ENCODE data around the gene MYO7A.
A peak's percentile ranks its signal among the peaks of the same experiment; 100 is the strongest.

MYO7A gene

GRCh38 chr11:77081381-77081851 lies 46.6 kb upstream of the MYO7A start:
- H3K27ac ChIP-seq (ENCODE audit: low read length) = no peak overlapping the region
- H3K79me2 ChIP-seq (ENCODE audit: insufficient read depth, low read length) = no peaks in the 10 kb centered on the region
- H3K4me2 ChIP-seq (ENCODE audit: insufficient read depth, low read length) = no peak overlapping the region
- no peaks in the 10 kb centered on the region for H3K9me3 ChIP-seq (ENCODE audit: insufficient read depth, low read length, severe bottlenecking)
- no peak overlapping the region for H3K9ac ChIP-seq (ENCODE audit: low read depth, low read length)
- ATAC-seq (ENCODE audit: insufficient read depth, low read depth) = no peak; the same call in 2 of the 3 replicates
- no peak overlapping the region for H3K4me3 ChIP-seq (ENCODE audit: low read depth in 1 of 2, low read length in 2 of 2)
- no peak overlapping the region for H2AFZ ChIP-seq (ENCODE audit: low read depth, low read length)
- no peaks in the 10 kb centered on the region for H3K36me3 ChIP-seq (ENCODE audit: insufficient read depth, low read length)
- H3K27me3 ChIP-seq (ENCODE audit: insufficient read depth, low read length, poor library complexity) = no peaks in the 10 kb centered on the region
- DNase-seq = no peak
- no peak for TF ChIP-seq EZH2 (IDR thresholded peaks at IDR 0.05; ENCODE audit: borderline replicate concordance, low read depth, low read length, severe bottlenecking)
- TF ChIP-seq, protein P1, sequence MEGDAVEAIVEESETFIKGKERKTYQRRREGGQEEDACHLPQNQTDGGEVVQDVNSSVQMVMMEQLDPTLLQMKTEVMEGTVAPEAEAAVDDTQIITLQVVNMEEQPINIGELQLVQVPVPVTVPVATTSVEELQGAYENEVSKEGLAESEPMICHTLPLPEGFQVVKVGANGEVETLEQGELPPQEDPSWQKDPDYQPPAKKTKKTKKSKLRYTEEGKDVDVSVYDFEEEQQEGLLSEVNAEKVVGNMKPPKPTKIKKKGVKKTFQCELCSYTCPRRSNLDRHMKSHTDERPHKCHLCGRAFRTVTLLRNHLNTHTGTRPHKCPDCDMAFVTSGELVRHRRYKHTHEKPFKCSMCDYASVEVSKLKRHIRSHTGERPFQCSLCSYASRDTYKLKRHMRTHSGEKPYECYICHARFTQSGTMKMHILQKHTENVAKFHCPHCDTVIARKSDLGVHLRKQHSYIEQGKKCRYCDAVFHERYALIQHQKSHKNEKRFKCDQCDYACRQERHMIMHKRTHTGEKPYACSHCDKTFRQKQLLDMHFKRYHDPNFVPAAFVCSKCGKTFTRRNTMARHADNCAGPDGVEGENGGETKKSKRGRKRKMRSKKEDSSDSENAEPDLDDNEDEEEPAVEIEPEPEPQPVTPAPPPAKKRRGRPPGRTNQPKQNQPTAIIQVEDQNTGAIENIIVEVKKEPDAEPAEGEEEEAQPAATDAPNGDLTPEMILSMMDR (IDR thresholded peaks at IDR 0.05; ENCODE audit: borderline replicate concordance, extremely low read depth, low read length, poor library complexity, severe bottlenecking) = no peak
- H4K20me1 ChIP-seq (ENCODE audit: insufficient read depth, low read length) = no peaks in the 10 kb centered on the region
- peaks cover 17% of the 10 kb centered on the region for H3K4me1 ChIP-seq (ENCODE audit: insufficient read depth, low read length)

- ATAC-seq (ENCODE audit: insufficient read depth, low read depth) = peak; percentile 16; the same call in 2 of the 3 replicates
- Histone ChIP-seq H4K20me1 (ENCODE audit: insufficient read depth, low read length) (no peaks in the 10 kb centered on the region), H3K4me2 (ENCODE audit: insufficient read depth, low read length) (peak overlapping the region; percentile 56), H3K9me3 (ENCODE audit: insufficient read depth, low read length, severe bottlenecking) (no peaks in the 10 kb centered on the region), H3K36me3 (ENCODE audit: insufficient read depth, low read length) (no peaks in the 10 kb centered on the region), H3K4me1 (ENCODE audit: insufficient read depth, low read length) (peaks cover 17% of the 10 kb centered on the region), H3K79me2 (ENCODE audit: insufficient read depth, low read length) (no peaks in the 10 kb centered on the region), H3K27ac (ENCODE audit: low read length) (peak overlapping the region; percentile 86), H3K9ac (ENCODE audit: low read depth, low read length) (peak overlapping the region; percentile 50), H3K4me3 (ENCODE audit: low read depth in 1 of 2, low read length in 2 of 2) (peak overlapping the region in 1 of 2 experiments; percentile 47; a peak in 2 of 4 replicates), H3K27me3 (ENCODE audit: insufficient read depth, low read length, poor library complexity) (no peaks in the 10 kb centered on the region), H2AFZ (ENCODE audit: low read depth, low read length) (peak overlapping the region; percentile 63)
- TF ChIP-seq, protein P1 (IDR thresholded peaks at IDR 0.05; ENCODE audit: borderline replicate concordance, extremely low read depth, low read length, poor library complexity, severe bottlenecking) = no peak
- no peak for TF ChIP-seq EZH2 (IDR thresholded peaks at IDR 0.05; ENCODE audit: borderline replicate concordance, low read depth, low read length, severe bottlenecking)
- no peak for DNase-seq
Measured at GRCh38 chr11:77081976-77082836, 45.8 kb upstream of the MYO7A start.

GRCh38 chr11:77082838-77083565 lies 45.0 kb upstream of the MYO7A start:
- TF ChIP-seq, protein P1 (IDR thresholded peaks at IDR 0.05; ENCODE audit: borderline replicate concordance, extremely low read depth, low read length, poor library complexity, severe bottlenecking) = no peak
- no peak for TF ChIP-seq EZH2 (IDR thresholded peaks at IDR 0.05; ENCODE audit: borderline replicate concordance, low read depth, low read length, severe bottlenecking)
- Histone ChIP-seq H4K20me1 (ENCODE audit: insufficient read depth, low read length) (no peaks in the 10 kb centered on the region), H3K9me3 (ENCODE audit: insufficient read depth, low read length, severe bottlenecking) (no peaks in the 10 kb centered on the region), H3K27me3 (ENCODE audit: insufficient read depth, low read length, poor library complexity) (no peaks in the 10 kb centered on the region), H3K4me3 (ENCODE audit: low read depth in 1 of 2, low read length in 2 of 2) (peak overlapping the region in 1 of 2 experiments; percentile 47; a peak in 2 of 4 replicates), H3K9ac (ENCODE audit: low read depth, low read length) (peak overlapping the region; percentile 50), H3K27ac (ENCODE audit: low read length) (peak overlapping the region; percentile 86), H3K36me3 (ENCODE audit: insufficient read depth, low read length) (no peaks in the 10 kb centered on the region), H2AFZ (ENCODE audit: low read depth, low read length) (peak overlapping the region; percentile 63), H3K4me2 (ENCODE audit: insufficient read depth, low read length) (peak overlapping the region; percentile 56), H3K79me2 (ENCODE audit: insufficient read depth, low read length) (no peaks in the 10 kb centered on the region), H3K4me1 (ENCODE audit: insufficient read depth, low read length) (peaks cover 17% of the 10 kb centered on the region)
- ATAC-seq (ENCODE audit: insufficient read depth, low read depth) (peak; percentile 95), DNase-seq (peak; percentile 75)

All from DND-41 (cell line).